ENCODE data around the gene GPATCH8.
"Not testable (repeated sequence)": the region's sequence is repeated elsewhere in the genome, so short reads cannot be mapped to it uniquely, and the experiment has no call there.

The GPATCH8 gene

GRCh38 chr17:44527954-44528353, 24.7 kb upstream of the GPATCH8 start:
- Histone ChIP-seq H3K4me1 (no peaks in the 10 kb centered on the region), H3K36me3 (no peaks in the 10 kb centered on the region), H3K4me3 (ENCODE audit: low read depth, low read length) (no peak overlapping the region), H3K27me3 (peaks cover 3% of the 10 kb centered on the region; the same call in 1 of the 2 replicates), H3K9me3 (peaks cover 7% of the 10 kb centered on the region)
- DNase-seq, result no peak
- TF ChIP-seq CTCF (IDR thresholded peaks at IDR 0.05; ENCODE audit: low read depth, low read length), result no peak

- Histone ChIP-seq H3K36me3 (no peaks in the 10 kb centered on the region), H3K4me1 (no peaks in the 10 kb centered on the region), H3K27me3 (peaks cover 3% of the 10 kb centered on the region; the same call in 1 of the 2 replicates), H3K9me3 (peaks cover 7% of the 10 kb centered on the region), H3K4me3 (ENCODE audit: low read depth, low read length) (no peak overlapping the region)
- no peak for TF ChIP-seq CTCF (IDR thresholded peaks at IDR 0.05; ENCODE audit: low read depth, low read length)
- DNase-seq, result no peak
Measured at GRCh38 chr17:44527102-44527501, 23.9 kb upstream of the GPATCH8 start.

- Histone ChIP-seq H3K9me3 (peaks cover 7% of the 10 kb centered on the region), H3K36me3 (no peaks in the 10 kb centered on the region), H3K4me1 (no peaks in the 10 kb centered on the region), H3K27me3 (no peaks in the 10 kb centered on the region), H3K4me3 (ENCODE audit: low read depth, low read length) (no peak overlapping the region)
- TF ChIP-seq CTCF (IDR thresholded peaks at IDR 0.05; ENCODE audit: low read depth, low read length), result no peak
- DNase-seq, result no peak
Measured at GRCh38 chr17:44523672-44523972, 20.4 kb upstream of the GPATCH8 start.

GRCh38 chr17:44522883-44523671, 19.9 kb upstream of the GPATCH8 start:
- Histone ChIP-seq H3K9me3 (peaks cover 7% of the 10 kb centered on the region), H3K4me1 (no peaks in the 10 kb centered on the region), H3K36me3 (no peaks in the 10 kb centered on the region), H3K4me3 (ENCODE audit: low read depth, low read length) (no peak overlapping the region), H3K27me3 (no peaks in the 10 kb centered on the region)
- peak; percentile 84 for DNase-seq
- peak; percentile 85 for TF ChIP-seq CTCF (IDR thresholded peaks at IDR 0.05; ENCODE audit: low read depth, low read length)

GRCh38 chr17:44518032-44518431, 14.8 kb upstream of the GPATCH8 start:
- no peaks in the 10 kb centered on the region for H3K27me3 ChIP-seq
- H3K4me1 ChIP-seq, result no peaks in the 10 kb centered on the region
- no peak overlapping the region for H3K4me3 ChIP-seq (ENCODE audit: low read depth, low read length)
- no peak for TF ChIP-seq CTCF (IDR thresholded peaks at IDR 0.05; ENCODE audit: low read depth, low read length)
- no peak for DNase-seq
- no peaks in the 10 kb centered on the region for H3K9me3 ChIP-seq
- no peaks in the 10 kb centered on the region for H3K36me3 ChIP-seq

GRCh38 chr17:44511241-44512134, 8.3 kb upstream of the GPATCH8 start:
- not testable (repeated sequence) for H3K4me1 ChIP-seq; H3K9me3 ChIP-seq; H3K4me3 ChIP-seq (ENCODE audit: low read depth, low read length); H3K36me3 ChIP-seq; H3K27me3 ChIP-seq
- DNase-seq, result peak; percentile 41
- 0 out of 2 replicates have a peak, but pooled peaks have one; percentile 15 for TF ChIP-seq CTCF (IDR thresholded peaks at IDR 0.05; ENCODE audit: low read depth, low read length)

GRCh38 chr17:44506939-44507604, 3.9 kb upstream of the GPATCH8 start:
- H3K9me3 ChIP-seq; DNase-seq; H3K36me3 ChIP-seq; H3K4me1 ChIP-seq; H3K4me3 ChIP-seq (ENCODE audit: low read depth, low read length); H3K27me3 ChIP-seq: not testable (repeated sequence)
